ENCODE results near the gene KCTD7.

DNA sequence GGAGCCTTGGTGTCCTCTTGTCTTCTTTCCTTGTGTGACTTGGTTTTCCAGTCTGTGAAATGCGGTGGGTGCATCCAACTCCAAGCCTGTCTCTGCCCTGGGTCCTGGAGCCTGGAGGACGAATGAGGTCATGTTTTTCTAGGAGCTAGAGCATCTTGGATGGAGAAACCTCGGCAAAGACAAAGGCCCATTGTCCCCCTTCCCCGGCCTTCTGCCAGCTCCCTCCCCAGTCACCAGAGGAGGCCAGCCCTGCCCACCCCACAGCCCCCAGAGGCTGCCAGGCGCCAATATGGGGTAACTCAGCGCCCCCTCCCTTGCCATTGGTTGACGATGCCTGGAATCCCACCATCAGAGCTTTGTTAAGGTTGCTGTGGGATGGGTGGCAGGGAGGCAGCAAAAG, 40.4 kb downstream of the KCTD7 start:
- TF ChIP-seq, protein P1, sequence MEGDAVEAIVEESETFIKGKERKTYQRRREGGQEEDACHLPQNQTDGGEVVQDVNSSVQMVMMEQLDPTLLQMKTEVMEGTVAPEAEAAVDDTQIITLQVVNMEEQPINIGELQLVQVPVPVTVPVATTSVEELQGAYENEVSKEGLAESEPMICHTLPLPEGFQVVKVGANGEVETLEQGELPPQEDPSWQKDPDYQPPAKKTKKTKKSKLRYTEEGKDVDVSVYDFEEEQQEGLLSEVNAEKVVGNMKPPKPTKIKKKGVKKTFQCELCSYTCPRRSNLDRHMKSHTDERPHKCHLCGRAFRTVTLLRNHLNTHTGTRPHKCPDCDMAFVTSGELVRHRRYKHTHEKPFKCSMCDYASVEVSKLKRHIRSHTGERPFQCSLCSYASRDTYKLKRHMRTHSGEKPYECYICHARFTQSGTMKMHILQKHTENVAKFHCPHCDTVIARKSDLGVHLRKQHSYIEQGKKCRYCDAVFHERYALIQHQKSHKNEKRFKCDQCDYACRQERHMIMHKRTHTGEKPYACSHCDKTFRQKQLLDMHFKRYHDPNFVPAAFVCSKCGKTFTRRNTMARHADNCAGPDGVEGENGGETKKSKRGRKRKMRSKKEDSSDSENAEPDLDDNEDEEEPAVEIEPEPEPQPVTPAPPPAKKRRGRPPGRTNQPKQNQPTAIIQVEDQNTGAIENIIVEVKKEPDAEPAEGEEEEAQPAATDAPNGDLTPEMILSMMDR (IDR thresholded peaks at IDR 0.05) = no peak
- no peak for TF ChIP-seq POLR2A (IDR thresholded peaks at IDR 0.05)

Data from thyroid gland (tissue), 4 donors.